ENCODE results near the gene ITPR3.

ITPR3 gene

GRCh38 chr6:33705268-33705885 is 84.3 kb downstream of the ITPR3 start:
- DNase-seq: no peak

- DNase-seq: no peak
Observed at GRCh38 chr6:33705955-33706725, 85.0 kb downstream of the ITPR3 start.

GRCh38 chr6:33707771-33708170 is 86.6 kb downstream of the ITPR3 start:
- no peak for DNase-seq

- no peak for DNase-seq
Observed at GRCh38 chr6:33708516-33709204, 87.5 kb downstream of the ITPR3 start.

- DNase-seq: no peak
Observed at GRCh38 chr6:33709605-33710295, 88.6 kb downstream of the ITPR3 start.

GRCh38 chr6:33710296-33711121 is 89.4 kb downstream of the ITPR3 start:
- DNase-seq: no peak

GRCh38 chr6:33711140-33712129 is 90.3 kb downstream of the ITPR3 start, which contains the start of gene UQCC2:
Gene UQCC2 (minus strand): TSS chr6:33711700. CDS start chr6:33711686, 14 bp downstream.
- DNase-seq: peak; percentile 96

- DNase-seq: no peak
Observed at GRCh38 chr6:33712914-33713313, 91.8 kb downstream of the ITPR3 start.

- DNase-seq: no peak
Observed at GRCh38 chr6:33713786-33714185, 92.7 kb downstream of the ITPR3 start.

GRCh38 chr6:33714385-33715040 is 93.4 kb downstream of the ITPR3 start:
- no peak for DNase-seq

- no peak for DNase-seq
Observed at GRCh38 chr6:33716379-33716778, 95.3 kb downstream of the ITPR3 start.

- DNase-seq: no peak
Observed at GRCh38 chr6:33716890-33717632, 95.9 kb downstream of the ITPR3 start.

GRCh38 chr6:33717934-33718455 is 96.9 kb downstream of the ITPR3 start:
- DNase-seq: no peak

- DNase-seq: no peak
Observed at GRCh38 chr6:33718713-33719112, 97.6 kb downstream of the ITPR3 start.

GRCh38 chr6:33719326-33719987 is 98.3 kb downstream of the ITPR3 start:
- no peak for DNase-seq

GRCh38 chr6:33720998-33721397 is 99.9 kb downstream of the ITPR3 start:
- no peak for DNase-seq

GRCh38 chr6:33721508-33721907 is 100.4 kb downstream of the ITPR3 start:
- no peak for DNase-seq

- no peak for DNase-seq
Observed at GRCh38 chr6:33722103-33722623, 101.0 kb downstream of the ITPR3 start.

Data from central memory CD4-positive, alpha-beta T cell (primary cell).